AG08395 (cell line): ENCODE data around the gene SPINK6.
A peak's percentile ranks its signal among the peaks of the same experiment; 100 is the strongest.

Source experiments
- DNase-seq: peaks from one replicate; pipeline ENCODE4 v3.0.0; 2012; ENCODE audit warnings: mixed read lengths, low spot score

Gene SPINK6, protein sequence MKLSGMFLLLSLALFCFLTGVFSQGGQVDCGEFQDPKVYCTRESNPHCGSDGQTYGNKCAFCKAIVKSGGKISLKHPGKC

DNA sequence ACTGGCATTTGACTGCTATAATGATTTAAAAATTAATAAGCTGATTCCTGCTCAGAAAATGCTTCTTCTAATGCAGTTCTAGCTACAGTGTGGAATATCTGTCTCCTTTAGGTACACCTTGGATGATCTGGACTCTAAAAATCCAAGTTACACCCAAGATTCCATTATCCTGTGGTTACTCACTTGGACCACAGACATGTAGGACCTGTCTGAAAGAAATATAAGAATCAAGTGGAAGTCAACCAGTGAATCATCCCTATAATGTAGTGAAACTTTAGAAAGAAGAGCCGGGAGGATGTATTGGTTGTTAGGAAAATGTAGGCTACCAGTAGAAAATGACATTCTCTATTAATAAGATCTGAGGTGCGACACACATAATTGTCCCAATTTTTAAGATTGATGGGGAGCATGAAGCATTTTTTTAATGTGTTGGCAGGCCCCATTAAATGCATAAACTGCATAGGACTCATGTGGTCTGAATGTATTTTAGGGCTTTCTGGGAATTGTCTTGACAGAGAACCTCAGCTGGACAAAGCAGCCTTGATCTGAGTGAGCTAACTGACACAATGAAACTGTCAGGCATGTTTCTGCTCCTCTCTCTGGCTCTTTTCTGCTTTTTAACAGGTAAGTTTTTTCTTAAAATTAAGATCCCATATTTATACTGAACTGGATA is at the start of gene SPINK6:
SPINK6 (plus strand) TSS at position 512 of the 673 bp plus-strand sequence; CDS start at position 567, 55 bp downstream.
- DNase-seq = no peak

- DNase-seq = no peak
Observed at GRCh38 chr5:148156609-148157008, 46.2 kb upstream of the SPINK6 start.

DNA sequence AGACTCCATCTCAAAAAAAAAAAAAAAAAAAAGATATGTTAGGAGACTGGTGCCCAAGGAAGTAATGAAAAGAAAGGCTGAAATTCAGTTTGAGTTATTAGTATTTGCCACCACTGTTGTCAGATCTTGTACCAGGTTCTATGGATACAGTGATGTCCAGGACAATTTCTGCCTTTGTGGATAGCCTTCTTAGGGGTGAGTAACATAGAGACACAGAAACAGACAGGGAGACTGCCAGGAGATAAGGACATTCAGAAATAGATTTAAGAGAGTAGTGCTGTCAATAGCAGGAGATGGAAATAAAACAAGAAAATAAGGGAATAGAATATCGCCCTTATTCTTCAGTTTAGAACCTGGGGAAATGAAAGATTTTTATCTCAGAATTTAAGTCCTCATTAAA is 40.8 kb upstream of the SPINK6 start:
- DNase-seq = no peak

GRCh38 chr5:148163345-148163744 is 39.5 kb upstream of the SPINK6 start:
- no peak for DNase-seq

- DNase-seq = no peak
Observed at GRCh38 chr5:148166550-148167283, 36.1 kb upstream of the SPINK6 start.

DNA sequence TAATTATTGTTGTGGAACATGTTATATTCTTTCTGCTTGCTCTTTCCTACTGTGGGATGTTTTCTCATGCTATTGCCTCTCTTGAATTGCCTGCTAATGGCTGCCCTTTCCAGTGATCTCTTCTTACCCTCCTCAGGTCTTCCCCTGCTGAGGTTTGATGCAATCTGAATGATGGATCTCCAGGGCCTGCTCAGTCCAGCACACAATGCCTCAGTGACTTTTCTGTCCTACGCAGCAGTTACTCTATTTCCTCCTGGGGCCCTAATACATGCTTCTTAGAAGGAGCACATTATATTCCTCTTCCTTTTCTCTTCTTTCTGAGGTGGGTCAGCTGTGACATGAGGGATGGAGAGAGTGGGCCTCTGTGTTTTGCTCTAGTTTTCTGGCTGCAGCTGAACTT is 34.6 kb upstream of the SPINK6 start, which contains the start of gene SPINK14:
SPINK14 (plus strand) TSS at position 301 of the 400 bp plus-strand sequence. CDS start 1,187 bp downstream, outside the sequence.
- no peak for DNase-seq

- DNase-seq = no peak
Observed at GRCh38 chr5:148172377-148172776, 30.5 kb upstream of the SPINK6 start.

DNA sequence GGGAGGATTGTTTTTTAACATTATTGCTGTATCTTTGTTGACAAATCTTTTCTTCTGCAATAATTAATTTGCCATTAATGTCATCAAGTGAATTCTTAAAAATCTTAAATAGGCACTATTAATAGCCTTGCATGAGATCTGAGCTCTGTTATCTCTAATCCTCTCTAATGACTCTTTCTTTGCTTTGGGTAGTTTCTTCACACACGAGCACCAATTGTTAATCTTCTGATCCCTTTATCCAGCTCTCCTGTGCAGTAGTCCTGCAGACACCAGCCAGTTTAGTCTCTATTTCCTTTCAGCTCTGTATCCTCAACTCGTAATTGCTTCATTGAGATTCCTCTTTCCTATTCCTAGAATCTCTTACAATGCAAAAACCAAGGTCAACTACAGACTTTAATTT is 26.4 kb upstream of the SPINK6 start:
- DNase-seq = no peak

DNA sequence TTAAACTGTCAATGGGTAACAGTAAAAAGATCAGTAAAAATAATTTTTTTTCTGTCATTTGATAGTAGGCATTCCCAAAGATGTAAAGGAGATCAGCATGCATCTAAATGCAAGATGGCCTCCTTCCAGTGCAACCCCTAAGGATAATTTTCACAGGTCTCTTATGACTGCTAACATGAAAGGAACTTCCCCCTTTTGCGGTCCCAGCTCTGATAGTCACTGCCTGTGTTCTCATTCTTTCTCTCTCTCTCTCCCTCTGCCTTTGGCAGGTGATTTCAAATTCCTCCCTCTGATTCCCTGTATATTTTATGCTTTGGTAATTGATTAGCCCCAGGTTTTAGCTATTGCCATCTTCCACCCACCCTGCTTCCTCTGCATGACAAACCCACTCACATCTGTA is 25.6 kb upstream of the SPINK6 start:
- DNase-seq = no peak

DNA sequence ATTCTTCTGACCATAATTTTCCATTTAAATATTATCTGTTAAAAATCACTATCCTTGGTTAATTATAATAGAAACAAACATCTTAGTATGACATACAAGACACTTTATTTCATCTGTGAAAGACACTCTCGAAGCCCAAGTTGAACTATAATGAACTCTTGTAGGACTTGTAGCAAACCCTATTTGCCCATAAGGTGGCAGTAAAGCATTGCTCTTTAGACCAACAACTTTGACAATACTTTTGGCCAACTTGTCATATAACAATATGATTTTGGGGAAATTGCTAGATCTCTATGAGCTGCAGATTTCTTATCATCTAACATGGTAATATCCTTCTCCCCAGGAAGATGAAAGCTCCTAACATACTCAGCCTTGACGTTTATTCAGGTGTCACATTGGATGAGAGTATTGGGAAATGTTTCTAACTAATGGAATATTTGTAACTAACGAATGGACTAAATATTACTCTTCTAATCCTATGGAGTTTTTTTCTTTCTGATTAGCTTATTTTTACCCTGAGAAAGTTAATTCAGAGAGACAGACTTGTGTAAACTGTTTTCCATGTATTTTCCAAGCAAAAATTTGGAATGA is 23.5 kb upstream of the SPINK6 start:
- peak; percentile 3 for DNase-seq

DNA sequence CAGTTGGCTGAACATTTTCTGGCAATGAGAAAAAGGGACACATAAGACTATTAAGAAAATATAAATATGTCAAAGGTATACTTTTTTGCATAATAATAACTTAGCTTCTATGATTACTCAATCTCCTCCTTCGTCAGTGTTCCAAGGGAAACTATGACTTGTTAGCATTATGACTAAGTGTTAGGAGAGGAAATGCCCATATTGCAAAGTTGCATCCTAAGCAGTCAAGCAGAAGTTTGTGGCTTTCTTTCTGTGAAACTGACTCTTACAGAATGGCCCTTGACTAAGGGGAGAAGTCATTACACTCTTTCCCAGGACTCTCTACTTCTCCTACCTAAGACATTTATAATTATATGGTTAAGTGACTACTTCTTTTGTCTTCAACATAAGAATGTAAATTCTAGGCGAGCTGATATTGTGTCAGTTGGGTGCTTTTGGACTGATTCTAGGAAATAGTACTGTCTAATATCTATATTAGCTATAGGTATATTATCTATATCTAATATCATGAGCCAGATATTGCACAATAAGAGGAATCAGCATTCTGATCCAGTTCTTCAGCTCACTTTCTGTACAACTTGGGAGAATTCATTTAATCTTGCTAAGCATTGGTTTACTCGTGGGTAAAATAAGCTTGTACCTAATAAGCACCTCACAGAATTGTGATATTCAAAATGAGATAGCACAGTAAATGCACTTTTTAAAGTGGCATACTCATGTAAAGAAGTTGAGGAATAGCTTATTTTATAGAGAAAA is 16.4 kb upstream of the SPINK6 start:
- DNase-seq = no peak

DNA sequence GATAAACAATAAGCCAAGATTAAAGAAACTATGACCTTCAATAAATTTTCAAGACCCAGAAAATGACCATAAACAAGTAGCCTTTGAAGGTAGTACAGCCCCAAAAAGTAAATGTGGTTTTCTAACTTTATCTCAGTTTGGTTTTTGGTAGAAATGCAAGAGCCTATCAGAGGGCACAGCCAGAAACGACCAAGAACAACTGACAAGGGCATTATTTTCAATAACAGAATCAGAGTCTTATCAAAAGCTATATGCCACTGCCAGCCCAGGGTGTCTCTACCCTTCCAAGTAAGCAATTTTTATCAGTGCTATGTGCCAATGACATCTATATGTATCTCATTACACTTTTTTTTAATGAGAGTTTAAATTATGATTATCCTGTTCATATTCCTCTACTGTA is 11.8 kb upstream of the SPINK6 start:
- no peak for DNase-seq

- no peak for DNase-seq
Observed at GRCh38 chr5:148193202-148193601, 9.6 kb upstream of the SPINK6 start.

GRCh38 chr5:148201151-148201550 is 1.7 kb upstream of the SPINK6 start:
- no peak for DNase-seq

- DNase-seq = no peak
Observed at GRCh38 chr5:148205044-148205806, 2.4 kb downstream of the SPINK6 start.

DNA sequence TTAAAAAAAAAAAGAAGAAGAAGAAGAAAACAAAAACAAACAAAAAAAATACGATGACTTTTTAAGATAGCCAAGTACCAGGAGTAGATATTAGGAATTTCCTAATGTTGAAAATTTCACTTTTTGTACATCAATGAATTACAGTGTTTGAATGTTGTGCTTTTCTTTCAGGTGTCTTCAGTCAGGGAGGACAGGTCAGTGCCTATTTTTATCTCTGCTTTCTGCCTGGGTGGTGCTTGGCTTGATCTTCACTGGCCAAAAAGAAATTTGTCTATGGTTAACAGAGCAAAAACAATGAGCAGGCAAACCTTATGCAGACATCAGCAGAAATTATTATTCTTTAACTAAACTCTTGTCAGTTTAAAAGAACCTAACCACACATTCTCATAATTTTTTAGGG is 3.0 kb downstream of the SPINK6 start:
- DNase-seq = no peak

DNA sequence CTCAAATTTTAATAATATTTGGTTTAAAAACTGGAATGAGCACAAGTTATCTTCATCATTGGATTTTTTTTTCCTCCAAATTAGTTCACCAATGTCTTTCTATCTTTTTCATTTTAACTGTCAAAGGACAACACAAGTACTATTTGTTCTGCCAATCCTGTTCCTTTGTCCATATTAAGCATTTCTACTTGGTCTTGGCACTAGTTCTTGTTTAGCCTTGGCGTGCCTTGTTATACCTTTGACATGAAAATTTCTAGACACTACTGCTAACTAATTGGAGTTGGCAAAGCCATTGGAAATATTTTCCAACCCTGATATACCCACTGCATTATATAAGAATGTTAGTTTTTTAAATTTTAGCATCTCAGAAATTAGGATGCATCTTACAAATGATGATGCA is 3.8 kb downstream of the SPINK6 start:
- DNase-seq = no peak

DNA sequence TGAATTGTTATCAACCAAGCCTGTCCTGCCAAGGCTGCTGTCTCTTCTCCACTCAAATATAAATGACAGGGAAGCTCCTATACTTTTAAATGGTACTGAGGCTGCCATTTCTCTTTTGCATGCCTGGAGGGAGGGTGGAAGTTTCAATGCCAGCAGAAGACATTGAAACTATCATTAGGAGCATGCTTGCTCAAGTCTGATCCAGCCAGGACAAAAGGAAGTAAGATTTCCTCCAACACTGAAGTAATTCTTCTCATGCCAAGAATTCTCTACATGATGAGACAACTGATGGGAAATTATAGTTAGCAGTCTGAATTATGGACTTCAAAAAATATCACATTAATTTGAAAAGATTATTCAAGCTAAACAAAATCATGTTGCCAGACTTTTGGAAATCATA is 5.4 kb downstream of the SPINK6 start:
- DNase-seq = no peak

GRCh38 chr5:148209151-148209770 is 6.4 kb downstream of the SPINK6 start:
- no peak for DNase-seq

DNA sequence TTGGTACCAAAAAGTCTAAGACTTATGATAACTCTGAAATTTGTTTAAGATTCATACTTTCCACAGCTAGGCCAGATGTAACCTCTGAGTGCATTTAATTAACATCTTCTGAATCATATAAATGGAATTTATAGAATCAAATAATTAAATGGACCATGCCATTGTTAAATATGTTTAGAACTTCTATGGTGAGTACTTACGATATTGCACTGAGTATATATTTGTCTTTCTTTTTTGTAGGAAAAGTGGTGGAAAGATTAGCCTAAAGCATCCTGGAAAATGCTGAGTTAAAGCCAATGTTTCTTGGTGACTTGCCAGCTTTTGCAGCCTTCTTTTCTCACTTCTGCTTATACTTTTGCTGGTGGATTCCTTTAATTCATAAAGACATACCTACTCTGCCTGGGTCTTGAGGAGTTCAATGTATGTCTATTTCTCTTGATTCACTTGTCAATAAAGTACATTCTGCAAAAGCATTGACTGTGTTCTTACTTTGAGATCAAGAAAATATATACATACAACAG is 11.9 kb downstream of the SPINK6 start:
- DNase-seq = no peak

DNA sequence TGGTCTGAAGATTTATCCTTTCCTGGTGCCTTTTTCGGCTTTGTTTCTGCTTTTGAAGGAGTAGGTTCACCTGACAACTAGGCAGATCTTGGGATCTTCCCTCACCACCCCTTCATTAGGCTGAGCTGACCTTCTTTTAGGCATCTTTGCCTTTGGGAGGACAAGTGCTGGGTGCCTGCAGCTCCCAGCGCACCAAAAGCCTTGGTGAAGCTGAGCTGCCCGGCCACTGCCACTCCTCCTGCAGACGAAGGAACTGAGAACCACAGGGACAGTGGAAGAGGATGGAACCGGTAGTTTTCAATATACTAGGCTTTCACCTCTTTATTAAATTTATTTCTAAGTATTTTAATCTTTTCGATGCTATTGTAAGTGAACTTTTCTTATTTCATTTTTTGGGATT is 18.7 kb downstream of the SPINK6 start:
- DNase-seq = no peak
